ENCODE measurements around the gene NRP1.
"Not testable (repeated sequence)": the region's sequence is repeated elsewhere in the genome, so short reads cannot be mapped to it uniquely, and the experiment has no call there.

Gene NRP1

GRCh38 chr10:33334153-33334804 lies at the start of gene NRP1:
NRP1 (minus strand) TSS chr10:33334667; CDS start chr10:33334382, 285 bp downstream.
- DNase-seq (ENCODE audit: low read depth): no peak
- peak within 1 kb of the TSS; percentile 94 for H3K4me3 ChIP-seq (ENCODE audit: low read depth, low read length)
- TF ChIP-seq, protein P1, sequence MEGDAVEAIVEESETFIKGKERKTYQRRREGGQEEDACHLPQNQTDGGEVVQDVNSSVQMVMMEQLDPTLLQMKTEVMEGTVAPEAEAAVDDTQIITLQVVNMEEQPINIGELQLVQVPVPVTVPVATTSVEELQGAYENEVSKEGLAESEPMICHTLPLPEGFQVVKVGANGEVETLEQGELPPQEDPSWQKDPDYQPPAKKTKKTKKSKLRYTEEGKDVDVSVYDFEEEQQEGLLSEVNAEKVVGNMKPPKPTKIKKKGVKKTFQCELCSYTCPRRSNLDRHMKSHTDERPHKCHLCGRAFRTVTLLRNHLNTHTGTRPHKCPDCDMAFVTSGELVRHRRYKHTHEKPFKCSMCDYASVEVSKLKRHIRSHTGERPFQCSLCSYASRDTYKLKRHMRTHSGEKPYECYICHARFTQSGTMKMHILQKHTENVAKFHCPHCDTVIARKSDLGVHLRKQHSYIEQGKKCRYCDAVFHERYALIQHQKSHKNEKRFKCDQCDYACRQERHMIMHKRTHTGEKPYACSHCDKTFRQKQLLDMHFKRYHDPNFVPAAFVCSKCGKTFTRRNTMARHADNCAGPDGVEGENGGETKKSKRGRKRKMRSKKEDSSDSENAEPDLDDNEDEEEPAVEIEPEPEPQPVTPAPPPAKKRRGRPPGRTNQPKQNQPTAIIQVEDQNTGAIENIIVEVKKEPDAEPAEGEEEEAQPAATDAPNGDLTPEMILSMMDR (conservative IDR thresholded peaks at IDR 0.05; ENCODE audit: low read depth, low read length): no peak

- not testable (repeated sequence) for DNase-seq (ENCODE audit: low read depth); H3K4me3 ChIP-seq (ENCODE audit: low read depth, low read length)
These were observed 49.7 kb upstream of the NRP1 start for GRCh38 chr10:33384201-33384600.

- DNase-seq (ENCODE audit: low read depth): no peak
- no peak overlapping the region for H3K4me3 ChIP-seq (ENCODE audit: low read depth, low read length)
- TF ChIP-seq, protein P1 (conservative IDR thresholded peaks at IDR 0.05; ENCODE audit: low read depth, low read length): no peak
These were observed 48.6 kb upstream of the NRP1 start for GRCh38 chr10:33382921-33383713.

DNA sequence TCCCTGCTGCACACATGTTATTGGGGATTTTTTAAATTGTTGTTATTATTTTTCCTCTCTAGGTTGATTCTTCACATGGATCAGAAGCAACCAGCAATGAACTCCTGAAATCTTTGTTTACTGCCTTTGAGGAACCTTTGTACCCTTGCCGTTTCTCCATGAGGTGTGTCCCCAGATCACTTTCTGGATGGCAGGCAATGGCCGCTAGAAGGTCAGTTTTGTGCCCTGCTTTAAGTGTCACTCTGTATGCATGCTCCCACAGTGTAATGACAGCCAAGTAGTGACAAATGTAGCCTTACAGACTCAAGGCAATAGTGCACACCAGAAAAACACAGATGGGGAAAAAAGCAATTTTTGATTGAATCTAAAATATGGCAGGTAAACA lies 47.7 kb upstream of the NRP1 start:
- TF ChIP-seq, protein P1 (conservative IDR thresholded peaks at IDR 0.05; ENCODE audit: low read depth, low read length): no peak
- no peak for DNase-seq (ENCODE audit: low read depth)
- H3K4me3 ChIP-seq (ENCODE audit: low read depth, low read length): no peak overlapping the region

GRCh38 chr10:33381451-33382215 lies 47.2 kb upstream of the NRP1 start:
- H3K4me3 ChIP-seq (ENCODE audit: low read depth, low read length): no peak overlapping the region
- TF ChIP-seq, protein P1 (conservative IDR thresholded peaks at IDR 0.05; ENCODE audit: low read depth, low read length): no peak
- DNase-seq (ENCODE audit: low read depth): peak; percentile 73

GRCh38 chr10:33377658-33378025 lies 43.2 kb upstream of the NRP1 start:
- peak; percentile 66 for DNase-seq (ENCODE audit: low read depth)
- TF ChIP-seq, protein P1 (conservative IDR thresholded peaks at IDR 0.05; ENCODE audit: low read depth, low read length): no peak
- no peak overlapping the region for H3K4me3 ChIP-seq (ENCODE audit: low read depth, low read length)

GRCh38 chr10:33376976-33377657 lies 42.6 kb upstream of the NRP1 start:
- TF ChIP-seq, protein P1 (conservative IDR thresholded peaks at IDR 0.05; ENCODE audit: low read depth, low read length): no peak
- peak; percentile 67 for DNase-seq (ENCODE audit: low read depth)
- H3K4me3 ChIP-seq (ENCODE audit: low read depth, low read length): peak overlapping the region; percentile 17
